ENCODE results near the gene CSF3R.

CSF3R gene

DNA sequence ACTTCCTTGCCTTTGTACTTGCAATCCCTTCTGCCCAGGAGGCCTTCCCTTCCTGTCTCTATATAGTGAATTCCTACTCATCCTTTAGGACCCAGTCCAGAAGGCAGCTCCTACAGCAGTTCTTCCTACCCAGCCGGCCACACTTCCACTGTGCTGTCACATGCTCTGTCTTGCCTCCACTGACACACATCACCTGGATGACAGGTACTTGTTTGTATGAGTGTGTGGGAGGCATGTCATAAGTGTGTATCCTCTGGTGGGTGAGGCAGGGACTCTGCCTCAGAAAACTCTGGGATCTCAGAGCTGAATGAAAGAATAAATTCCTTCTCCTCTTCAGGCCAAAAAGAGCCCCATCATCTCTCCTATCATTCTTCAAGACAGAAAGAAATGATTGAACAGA lies 27.3 kb downstream of the CSF3R start:
- DNase-seq (ENCODE audit: low read depth) = no peak

DNA sequence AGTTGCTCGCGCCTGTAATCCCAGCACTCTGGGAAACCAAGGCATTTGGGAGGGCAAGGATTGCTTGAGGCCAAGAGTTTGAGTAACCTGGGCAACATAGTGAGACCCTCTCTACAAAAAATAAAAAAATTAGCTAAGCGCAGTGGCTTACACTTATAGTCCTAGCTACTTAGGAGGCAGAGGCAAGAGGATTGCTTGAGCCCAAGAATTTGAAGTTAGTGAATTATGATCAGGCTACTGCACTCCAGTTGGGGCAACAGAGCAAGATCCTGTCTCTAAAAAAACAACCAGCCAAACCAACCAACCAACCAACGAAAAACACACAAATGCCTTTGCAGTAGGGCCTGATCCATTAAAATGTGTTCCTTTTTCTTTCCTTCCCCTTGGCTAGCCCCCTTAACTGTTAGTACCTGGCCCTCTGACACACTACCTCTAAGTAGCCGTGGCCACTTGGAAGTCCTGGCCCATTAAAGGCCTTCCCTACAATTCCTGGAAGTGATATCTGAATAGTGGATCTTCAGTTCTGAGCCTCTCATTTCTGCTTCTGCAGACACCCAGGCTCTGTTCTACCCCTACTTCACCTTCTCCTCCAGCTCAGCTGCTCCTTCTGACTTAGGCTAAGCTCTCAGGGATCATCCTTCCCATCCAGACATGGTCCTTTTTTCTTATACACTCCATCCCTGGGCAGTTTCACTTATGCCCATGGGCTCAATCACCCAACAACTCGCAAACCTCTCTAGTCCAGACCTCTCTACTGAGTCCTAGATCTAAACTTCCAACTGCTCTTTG lies 28.9 kb downstream of the CSF3R start:
- DNase-seq (ENCODE audit: low read depth) = no peak

DNA sequence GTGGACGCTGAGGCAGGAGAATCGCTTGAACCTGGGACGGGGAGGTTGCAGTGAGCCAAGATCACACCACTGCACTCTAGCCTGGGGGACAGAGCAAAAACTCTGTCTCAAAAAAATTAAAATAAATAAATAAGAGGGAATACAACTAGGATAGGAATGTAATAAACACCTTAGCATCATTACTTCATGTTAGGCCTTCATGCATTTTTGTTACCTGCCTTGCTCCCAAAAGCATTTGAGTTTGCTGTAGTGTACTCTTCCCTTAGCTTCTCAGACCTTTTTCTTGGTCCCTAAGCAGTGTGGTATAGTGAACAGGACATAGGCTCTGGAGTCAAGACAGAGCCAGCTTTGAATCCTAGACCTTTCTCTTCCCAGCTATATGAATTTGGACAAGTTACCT lies 29.7 kb downstream of the CSF3R start:
- no peak for DNase-seq (ENCODE audit: low read depth)

DNA sequence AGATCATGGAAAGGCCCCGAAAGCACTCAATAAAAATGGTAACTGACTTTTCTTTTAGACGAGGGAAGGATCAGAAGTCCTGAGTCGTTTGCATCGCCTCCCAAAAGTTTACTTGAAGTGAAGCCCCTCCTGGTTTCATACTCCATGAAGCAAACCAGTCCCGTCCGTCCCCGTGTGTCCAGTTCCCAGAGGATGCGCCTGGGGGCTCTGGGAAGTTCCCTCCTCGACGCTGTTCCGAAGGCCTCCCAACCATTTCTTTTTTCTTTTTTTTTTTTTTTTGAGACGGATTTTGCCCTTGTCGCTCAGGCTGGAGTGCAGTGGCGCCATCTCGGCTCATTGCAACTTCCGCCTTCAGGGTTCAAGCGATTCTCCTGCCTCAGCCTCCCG lies 31.8 kb downstream of the CSF3R start:
- no peak for DNase-seq (ENCODE audit: low read depth)

DNA sequence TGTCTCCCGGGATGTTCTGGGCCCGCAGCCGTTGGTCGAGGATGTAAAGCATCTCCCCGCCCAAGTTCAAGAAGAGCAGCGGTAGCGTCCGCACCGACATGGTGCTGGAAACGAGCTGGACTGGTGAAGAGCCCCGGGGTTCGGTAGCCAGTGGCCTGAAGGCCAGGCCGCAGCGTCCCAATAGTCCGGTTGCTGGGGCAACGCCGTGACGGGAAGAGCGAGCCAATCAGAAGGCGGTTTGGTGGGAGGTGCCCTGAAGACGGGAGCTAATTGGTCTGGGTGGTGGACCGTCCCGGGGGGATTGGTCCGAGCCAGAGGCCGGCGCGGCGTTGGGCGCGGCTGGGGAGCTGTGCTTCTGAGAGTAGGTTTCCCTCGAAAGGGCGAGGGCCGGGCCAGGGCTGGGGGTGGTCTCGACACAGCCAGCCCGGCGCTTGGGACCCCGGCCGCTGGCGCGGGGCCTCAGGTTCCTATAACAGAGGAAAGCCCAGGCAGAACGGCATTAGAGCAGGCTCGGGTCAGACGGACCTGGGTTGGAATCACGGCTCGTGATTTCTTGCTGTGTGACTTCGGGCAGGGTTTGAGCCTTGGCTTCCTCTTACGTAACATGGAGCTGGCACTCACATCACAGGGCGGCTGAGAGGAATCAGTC lies 32.3 kb downstream of the CSF3R start, which contains the start of gene OSCP1:
Gene OSCP1 (minus strand): TSS at position 182 of the 649 bp plus-strand sequence. CDS start 82 bp downstream, at position 100.
- peak; percentile 97 for DNase-seq (ENCODE audit: low read depth)

DNA sequence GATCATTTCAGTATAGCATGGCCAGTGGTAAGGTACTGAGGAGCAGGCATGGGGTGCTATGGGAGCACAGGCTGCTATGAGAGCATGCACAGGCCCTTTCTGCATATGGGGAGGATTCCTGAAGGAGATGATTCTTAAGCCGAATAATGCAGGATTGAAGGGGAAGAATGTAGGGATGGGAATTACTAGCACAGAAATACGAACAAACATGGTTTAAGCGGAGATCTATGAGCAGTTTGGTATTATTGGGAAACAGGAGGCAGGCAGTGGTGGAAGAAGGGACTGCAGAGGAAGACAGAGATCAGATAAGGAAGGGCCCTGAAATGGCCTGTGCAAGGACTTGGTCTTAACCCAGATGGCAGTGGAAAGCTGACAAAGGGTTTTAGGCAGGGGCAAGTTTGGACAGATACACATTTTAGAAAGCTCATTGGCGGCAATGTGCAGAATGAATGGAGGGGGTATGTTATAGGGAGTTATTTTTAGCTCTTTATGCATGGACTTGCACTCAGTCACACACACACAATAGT lies 34.1 kb downstream of the CSF3R start:
- DNase-seq (ENCODE audit: low read depth) = no peak

DNA sequence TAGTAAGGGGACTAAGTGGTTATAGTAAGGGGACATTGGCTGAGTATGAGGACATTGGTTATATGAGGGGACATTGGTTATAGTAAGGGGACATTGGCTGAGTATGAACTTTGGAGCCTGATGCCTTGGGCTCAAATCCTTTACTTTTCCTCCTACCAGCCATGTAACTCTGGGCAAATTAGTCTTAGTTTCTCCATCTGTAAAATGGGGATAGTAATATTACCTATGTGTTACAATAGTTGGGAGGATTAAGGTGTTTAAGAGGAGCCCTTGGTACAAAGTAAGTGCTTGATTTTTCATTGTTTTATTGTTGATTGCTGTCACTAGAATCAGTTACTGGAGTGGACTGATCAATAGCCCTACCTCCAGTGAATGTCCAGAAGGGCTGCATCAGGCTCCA lies 35.3 kb downstream of the CSF3R start:
- DNase-seq (ENCODE audit: low read depth) = no peak

DNA sequence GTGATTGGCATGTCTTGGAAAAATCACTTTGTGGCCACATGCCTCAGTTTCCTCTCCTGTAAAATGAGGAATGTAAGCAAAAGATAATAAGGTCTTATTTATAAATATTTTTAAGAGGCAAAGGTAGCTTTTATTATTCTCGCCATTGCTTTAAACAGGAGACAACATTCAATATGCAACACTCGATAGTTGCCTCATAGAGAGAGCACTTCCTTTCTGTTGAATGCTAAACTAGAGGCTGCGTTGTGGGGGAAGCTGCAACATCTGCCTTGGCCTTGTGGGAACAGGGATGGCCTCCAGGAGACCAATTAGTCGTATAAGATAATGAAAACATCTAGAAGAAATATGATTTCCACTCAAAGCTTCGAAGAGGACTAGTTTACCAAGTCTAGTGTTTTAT lies 36.0 kb downstream of the CSF3R start:
- DNase-seq (ENCODE audit: low read depth) = no peak

DNA sequence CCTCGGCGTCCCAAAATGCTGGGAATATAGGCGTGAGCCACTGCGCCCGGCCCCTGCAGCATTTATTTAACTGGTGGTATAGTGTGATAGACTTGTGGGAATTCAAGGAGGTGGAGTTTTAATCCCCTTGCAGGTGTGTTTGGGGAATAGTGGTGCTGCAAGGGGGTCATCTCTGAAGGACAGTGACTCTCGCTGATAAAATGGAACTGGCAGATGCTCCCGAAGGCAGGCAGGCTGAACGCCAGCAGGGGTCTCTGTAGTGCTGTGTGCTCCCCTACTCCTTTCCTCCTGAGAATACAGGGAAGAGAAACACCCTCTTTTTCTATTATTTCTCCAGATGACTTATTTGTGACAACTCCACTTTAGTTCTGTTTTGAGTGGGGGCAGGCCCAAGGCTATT lies 36.4 kb downstream of the CSF3R start:
- DNase-seq (ENCODE audit: low read depth) = no peak

DNA sequence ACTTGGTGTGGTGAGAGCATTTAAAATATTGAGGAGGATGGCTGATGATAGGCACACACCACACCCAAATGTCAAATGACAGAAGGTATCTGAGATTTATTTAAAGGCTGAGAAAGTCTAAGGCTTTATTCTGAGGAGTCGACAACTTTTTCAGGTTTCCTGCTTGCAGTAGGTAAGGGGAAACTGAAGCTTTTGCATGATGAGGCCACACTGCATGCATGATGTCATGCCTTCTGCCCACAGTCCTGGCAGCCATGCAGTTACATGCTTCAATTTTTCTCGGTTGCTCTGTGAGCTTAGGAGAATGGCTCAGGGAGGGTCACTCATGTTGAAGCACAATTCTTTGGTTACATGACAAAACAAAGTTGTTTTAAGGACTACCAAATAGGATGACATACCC lies 39.4 kb downstream of the CSF3R start:
- no peak for DNase-seq (ENCODE audit: low read depth)

DNA sequence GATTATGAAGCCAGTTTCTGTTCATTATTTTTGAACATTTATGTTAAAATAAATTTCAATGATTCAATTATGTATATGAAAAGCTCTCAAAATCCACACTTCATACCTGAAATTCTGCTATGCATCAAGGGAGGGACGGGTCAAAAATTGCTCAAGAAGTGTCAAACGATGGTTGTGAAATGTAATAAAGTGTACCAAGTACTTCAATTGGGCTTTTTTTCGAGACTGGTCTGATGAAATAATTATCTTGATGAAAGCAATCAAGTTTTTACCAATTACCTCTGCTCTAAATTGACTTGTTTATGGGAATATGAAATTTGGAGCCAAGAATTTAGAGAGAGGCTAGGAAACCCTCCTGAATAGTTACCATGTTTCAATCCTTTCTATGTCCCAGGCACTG lies 40.4 kb downstream of the CSF3R start:
- no peak for DNase-seq (ENCODE audit: low read depth)

DNA sequence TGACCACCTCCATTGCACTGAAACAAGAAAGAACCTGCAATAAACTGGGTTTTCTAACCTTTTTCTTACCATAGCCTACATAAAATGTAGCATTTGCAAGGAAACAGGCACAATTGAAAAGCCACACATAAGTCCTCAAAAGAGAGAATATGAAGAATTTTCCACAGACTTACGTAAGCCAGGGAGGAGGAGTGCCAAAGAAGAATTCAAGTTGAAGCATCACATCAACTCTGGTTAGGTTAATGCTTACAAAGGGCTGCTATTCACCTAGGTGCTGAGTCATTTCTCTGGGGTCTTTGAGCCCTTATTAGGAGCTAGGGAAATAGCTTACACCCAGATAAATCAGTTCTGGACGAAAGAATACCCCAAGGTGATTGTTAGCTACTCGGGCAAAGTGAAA lies 42.1 kb downstream of the CSF3R start:
- DNase-seq (ENCODE audit: low read depth) = no peak

DNA sequence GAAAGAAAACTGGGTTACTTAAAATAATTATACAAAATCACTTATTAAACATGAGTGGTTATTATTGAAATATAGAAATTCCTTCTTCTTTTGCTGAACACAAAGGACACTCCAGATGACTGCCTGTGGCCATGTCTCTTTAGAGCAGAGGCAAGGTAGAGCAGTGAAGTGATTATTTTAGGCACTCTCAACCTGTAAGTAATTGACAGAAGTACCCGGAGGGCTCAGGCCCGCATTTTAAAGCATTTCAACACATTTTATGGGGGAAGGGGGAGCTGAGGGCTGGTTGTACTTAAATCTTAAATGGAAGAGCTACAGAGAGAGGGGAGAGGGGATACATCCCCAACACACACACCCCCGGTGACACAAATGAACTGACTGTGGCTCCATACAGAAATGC lies 42.7 kb downstream of the CSF3R start:
- DNase-seq (ENCODE audit: low read depth) = no peak

DNA sequence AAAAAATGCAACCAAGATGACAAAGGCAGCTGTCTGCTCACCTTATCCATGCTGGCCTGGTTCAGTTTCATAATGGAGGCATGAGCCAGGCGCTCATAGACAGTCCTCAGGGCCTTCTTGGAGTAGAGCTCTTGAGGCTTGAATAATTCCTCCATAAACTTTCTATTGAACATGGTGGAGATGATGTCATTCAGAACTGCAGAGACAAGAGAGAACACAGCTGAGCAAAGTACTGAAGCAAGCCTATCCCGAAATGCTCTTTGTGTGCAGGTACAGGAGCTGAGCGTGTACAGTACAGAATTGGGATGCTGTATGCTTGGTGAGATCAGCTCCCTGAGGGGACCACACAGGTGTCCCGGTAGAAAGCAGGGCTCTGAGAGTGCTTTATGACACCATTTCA lies 44.0 kb downstream of the CSF3R start:
- no peak for DNase-seq (ENCODE audit: low read depth)

DNA sequence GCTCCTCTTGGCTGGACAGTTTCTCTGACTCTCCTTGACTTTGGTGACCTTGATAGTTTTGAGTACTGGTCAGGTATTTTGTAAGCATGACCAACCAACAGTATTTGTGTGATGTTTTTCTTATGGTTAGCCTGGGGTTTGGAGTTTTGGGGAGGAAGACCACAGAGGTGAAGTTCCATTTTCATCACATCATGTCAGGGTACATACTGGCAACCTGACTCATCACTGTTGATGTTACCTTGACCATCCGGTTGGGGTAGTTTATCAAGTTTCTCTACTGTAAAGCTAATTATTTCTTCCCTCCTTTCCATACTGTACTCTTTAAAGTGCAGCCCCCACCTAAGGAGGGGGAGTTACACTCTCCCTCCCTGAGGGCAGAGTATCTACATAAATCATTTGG lies 45.9 kb downstream of the CSF3R start:
- DNase-seq (ENCODE audit: low read depth) = no peak

DNA sequence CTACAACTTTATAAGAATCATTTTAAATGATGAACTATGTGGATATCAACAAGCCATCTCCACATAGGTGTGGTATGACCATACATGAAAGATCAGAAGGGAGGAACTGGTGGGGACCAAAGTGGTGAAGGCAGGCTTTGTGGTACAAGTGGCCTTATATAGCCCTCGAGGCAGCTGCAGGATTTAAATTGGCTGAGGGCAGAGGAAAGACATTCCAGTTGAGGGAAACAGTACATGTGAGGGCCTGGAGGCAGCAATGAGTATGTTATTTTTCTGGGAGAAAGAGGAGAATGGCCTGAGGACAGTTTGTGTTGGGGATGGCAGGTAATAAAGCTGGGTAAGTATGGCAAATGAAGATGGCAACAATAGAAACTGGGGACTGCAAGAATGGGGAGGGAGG lies 49.6 kb downstream of the CSF3R start:
- DNase-seq (ENCODE audit: low read depth) = no peak

DNA sequence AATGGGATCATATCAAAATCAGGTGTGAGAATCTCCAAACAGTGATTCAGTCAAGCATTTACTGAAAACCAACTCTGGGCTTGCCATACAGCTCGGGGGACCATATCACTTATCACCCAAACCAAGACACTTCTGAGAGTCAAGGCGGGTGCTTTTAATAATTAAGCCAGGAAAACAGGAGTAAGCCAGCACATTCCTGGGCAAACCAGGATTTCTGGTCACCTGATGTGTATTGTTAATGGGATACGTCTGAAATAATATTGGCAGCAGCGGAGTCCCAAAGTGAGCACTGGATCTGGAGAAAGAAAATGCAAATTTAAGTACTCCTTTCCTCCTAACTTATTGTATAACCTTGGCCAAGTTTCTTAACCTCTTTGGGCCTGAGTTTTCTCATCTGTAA lies 50.1 kb downstream of the CSF3R start:
- DNase-seq (ENCODE audit: low read depth) = no peak

DNA sequence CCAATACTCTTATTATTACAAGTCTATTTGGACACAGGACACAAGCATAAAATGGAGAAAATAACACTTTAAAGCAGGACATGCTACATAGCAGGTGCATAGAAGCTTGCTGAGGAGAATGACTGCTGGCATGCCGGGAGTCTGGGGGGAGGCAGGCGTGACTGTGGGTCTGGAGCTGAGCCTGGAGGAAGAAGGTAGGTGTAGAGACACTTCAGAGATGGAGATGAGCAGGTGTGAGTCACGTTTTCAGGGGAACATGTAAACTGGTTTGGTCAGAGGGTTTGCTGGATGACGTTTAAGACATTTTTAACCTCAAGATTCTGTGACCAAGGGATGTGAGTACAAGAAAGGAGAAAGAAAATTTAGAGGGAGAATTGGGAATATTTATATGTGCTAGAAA lies 56.9 kb downstream of the CSF3R start:
- no peak for DNase-seq (ENCODE audit: low read depth)

DNA sequence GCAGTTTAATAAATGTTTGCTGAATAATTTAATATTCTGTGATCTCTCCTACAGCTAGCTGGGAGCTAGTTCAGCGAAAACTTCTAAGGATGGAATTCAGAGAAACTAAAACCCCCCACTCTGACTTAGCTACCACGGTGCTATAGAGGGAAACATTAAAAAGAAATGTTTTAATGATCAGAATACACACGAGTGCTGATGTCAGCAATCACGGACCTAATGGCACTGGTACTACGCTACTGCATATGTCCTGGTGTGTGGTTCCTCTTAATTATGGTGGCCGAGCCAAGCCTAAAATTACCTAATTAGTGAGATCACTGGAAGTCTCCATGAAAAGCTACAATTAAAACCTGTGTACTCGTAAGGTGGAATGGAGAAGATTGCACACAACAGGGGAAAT lies 61.1 kb downstream of the CSF3R start:
- DNase-seq (ENCODE audit: low read depth) = no peak

DNA sequence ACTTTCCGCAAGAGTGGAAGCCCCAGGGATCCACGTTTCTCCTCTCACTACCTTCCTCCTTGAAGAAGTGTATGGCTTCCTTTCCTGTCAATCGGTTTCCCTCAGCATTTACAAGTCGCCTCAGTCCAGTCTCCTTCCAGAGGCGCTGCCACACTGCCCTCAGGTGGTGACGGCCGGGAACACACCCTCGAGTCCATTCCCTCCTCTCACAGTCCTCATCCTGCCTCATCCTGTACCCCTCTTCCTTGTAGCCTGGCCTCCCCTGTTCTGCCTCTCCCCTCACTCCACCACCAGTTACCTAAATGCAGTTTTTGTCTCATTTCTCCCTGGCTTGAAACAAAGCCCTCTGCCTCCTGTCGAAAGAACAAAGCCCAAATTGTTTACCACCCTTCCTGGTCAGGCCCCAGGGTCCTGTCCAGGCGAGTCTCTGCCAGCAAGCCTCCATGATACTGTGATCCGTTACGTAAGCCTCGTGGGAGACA lies 61.8 kb downstream of the CSF3R start:
- peak; percentile 71 for DNase-seq (ENCODE audit: low read depth)

DNA sequence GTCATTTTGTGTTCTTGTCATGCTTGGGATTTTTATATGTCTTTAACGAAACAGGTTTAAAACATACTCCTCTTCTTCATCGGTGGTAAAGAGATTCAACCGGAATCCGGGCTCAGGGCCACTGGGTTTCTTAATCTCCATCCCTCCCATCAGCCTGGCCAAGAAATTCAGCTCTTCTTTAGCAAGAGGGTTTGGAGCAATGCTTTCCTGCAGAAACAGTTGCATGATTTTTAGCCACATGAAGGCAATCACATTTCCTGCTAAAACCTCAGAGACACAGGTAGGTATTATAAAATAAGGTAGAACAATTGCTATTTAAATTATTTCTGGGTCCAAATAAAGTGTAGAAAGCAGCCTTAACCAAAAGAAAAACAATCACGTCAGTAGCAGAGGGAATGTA lies 62.3 kb downstream of the CSF3R start:
- peak; percentile 81 for DNase-seq (ENCODE audit: low read depth)

DNA sequence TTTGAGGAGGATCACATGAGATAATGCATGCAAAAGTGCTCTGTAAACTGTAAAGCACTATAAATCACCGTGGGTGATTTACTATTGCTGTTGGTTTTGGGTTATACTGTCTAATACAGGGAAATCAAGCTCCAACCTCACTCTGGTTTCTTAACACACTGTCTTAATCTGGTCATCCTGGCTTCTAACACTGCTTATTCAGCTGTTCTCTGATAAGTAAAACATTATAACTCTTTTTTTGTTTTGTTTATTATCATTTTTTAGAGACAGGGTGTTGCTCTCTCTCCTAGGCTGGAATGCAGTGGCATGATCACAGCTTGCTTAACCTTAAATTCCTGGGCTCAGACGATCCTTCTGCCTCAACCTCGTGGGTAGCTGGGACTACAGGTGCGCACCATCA lies 63.1 kb downstream of the CSF3R start:
- DNase-seq (ENCODE audit: low read depth) = peak; percentile 44

DNA sequence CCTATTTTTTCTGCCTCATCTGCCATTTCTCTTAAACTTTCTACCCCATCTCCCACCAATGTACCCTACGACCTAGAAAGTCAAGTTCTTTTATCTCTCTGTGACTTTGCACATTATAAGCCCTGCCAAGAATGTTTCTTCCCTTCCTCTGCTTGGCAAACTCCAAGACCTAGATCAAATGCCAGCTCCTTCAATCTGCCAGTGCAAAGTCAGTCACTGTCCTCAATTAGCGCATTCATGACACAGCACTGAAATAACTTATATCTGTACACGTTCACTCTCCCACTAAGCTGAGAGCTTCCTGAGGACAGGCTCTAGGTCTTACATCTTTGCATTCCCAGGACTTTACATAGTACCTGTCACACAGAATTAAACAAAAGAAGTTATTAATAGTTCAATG lies 63.6 kb downstream of the CSF3R start:
- no peak for DNase-seq (ENCODE audit: low read depth)

DNA sequence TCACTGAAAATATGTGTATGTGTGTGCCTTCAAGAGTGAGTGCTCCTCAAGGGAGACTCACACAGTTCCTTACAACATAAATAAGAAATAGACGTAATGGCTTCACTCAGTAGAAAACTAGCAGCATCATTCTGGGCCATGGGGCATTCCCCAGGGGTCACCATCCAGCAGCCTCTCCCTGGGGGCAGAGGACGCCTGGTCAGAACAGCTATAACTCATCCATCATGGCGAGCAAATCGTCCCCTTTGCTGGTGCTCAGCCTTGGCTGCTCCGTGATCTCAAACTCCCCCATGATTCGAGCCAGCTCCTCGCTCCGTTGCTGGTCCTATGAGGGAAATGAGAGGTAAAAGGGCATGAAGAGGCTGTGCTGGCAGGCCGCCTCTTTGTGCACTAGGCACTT lies 64.8 kb downstream of the CSF3R start:
- no peak for DNase-seq (ENCODE audit: low read depth)

All from fibroblast of gingiva (primary cell).